Mucosa of descending colon (tissue), 3 donors: ENCODE measurements around the gene IFI27L1. TPM values are rescaled to one million over a fixed set of nuclear protein-coding genes. Genes with fewer than 3 reads are reported as not detected.

Experiments used
- ATAC-seq: fragments of 200-7000 bp; cut with Tn5 transposase; one replicate; pipeline ENCODE4 v1.9.1; 2020; ENCODE audit warnings: mild to moderate bottlenecking, moderate library complexity
- DNase-seq, 3 donors: peaks; one replicate each; pipeline ENCODE4 v3.0.0-alpha.2; 2020
- H3K36me3 ChIP-seq: fragments of 200-600 bp; one replicate; pipeline ENCODE4 v1.8.0; 2021; ENCODE audit warnings: low read depth, mild to moderate bottlenecking
- H3K4me1 ChIP-seq: fragments of 200-600 bp; one replicate; pipeline ENCODE4 v1.8.0; 2021; ENCODE audit warnings: low read depth, mild to moderate bottlenecking
- H3K4me3 ChIP-seq: fragments of 200-600 bp; one replicate; pipeline ENCODE4 v1.8.0; 2021; ENCODE audit warnings: mild to moderate bottlenecking
- H3K9me3 ChIP-seq: fragments of 200-600 bp; one replicate; pipeline ENCODE4 v1.8.0; 2021; ENCODE audit warnings: mild to moderate bottlenecking
- CTCF ChIP-seq: fragments of 200-600 bp; IDR thresholded peaks from one replicate; pipeline ENCODE4 v1.8.0; 2022; ENCODE audit warnings: antibody characterized with exemption, mild to moderate bottlenecking
- intact Hi-C, 2 donors: fragments of 100-400 bp; cut with DNase I in 1 of 2; cut with micrococcal nuclease in 1 of 2; formaldehyde crosslinking; loops; one replicate each; pipeline versions ENCODE4 v1.11.0 to v1.11.1; 2022; cut with DNase I, micrococcal nuclease
- total RNA-seq, 3 donors: library from RNA; stranded (reverse); fragmentation: NEBNext Ultra II Directional in 2 of 3; extraction: Animal tissue kit (Norgen Biotek cat#: 25700) in 2 of 3; gene quantifications; one replicate each; pipeline versions ENCODE4 v1.2.1 to v1.2.4, GENCODE V29; 2021 to 2023
- donor health status: DM: no; HTN: no; CAD: no; lungs with moderate emphysema.
- donor health status: DM: no; HTN: no; CAD: no.
- donor health status: DM: no; HTN: yes; CAD: no.

The IFI27L1 gene
- total RNA-seq, 3 donors from 2014 or later, result 19.9 to 29.9 (median 20.6) TPM

- no peaks in the 10 kb centered on the region for H3K36me3 ChIP-seq
- no peak for TF ChIP-seq CTCF
- DNase-seq, result peak in 1 of 3 donors; percentile 7
- no peaks in the 10 kb centered on the region for H3K4me1 ChIP-seq
- ATAC-seq, result no peak
- intact Hi-C loops, result loop anchor here (5.0 to 10.0 kb wide), 2 partner anchors 96 to 99 kb away; no protein-coding TSS in a partner anchor
- H3K4me3 ChIP-seq, result no peak overlapping the region
- H3K9me3 ChIP-seq, result no peaks in the 10 kb centered on the region
These were observed 42.6 kb upstream of the IFI27L1 start for GRCh38 chr14:94038510-94038909.

GRCh38 chr14:94038921-94039629 lies 42.0 kb upstream of the IFI27L1 start:
- no peak for ATAC-seq
- Histone ChIP-seq H3K36me3 (no peaks in the 10 kb centered on the region), H3K9me3 (no peaks in the 10 kb centered on the region), H3K4me1 (no peaks in the 10 kb centered on the region), H3K4me3 (no peak overlapping the region)
- TF ChIP-seq CTCF, result no peak
- peak in 1 of 3 donors; percentile 3 for DNase-seq
- intact Hi-C loops, result loop anchor here (5.0 to 10.0 kb wide), 2 partner anchors 96 to 98 kb away; no protein-coding TSS in a partner anchor

- intact Hi-C loops, result no loop called here
- TF ChIP-seq CTCF, result no peak
These were observed 40.9 kb upstream of the IFI27L1 start for GRCh38 chr14:94040247-94040646.

GRCh38 chr14:94040796-94041195 lies 40.3 kb upstream of the IFI27L1 start:
- Histone ChIP-seq H3K36me3 (no peaks in the 10 kb centered on the region), H3K9me3 (no peaks in the 10 kb centered on the region), H3K4me3 (no peak overlapping the region), H3K4me1 (no peaks in the 10 kb centered on the region)
- no peak for TF ChIP-seq CTCF
- ATAC-seq (no peak), DNase-seq (peak in 1 of 3 donors; percentile 8)
- intact Hi-C loops, result no loop called here

More at GRCh38 chr14:94040247-94040646, 40.9 kb upstream of the IFI27L1 start:
- H3K9me3 ChIP-seq, result no peaks in the 10 kb centered on the region
- no peaks in the 10 kb centered on the region for H3K36me3 ChIP-seq
- H3K4me1 ChIP-seq, result no peaks in the 10 kb centered on the region
- no peak overlapping the region for H3K4me3 ChIP-seq
- ATAC-seq (no peak), DNase-seq (peak in 1 of 3 donors; percentile 0)

GRCh38 chr14:94041551-94042346 lies 39.4 kb upstream of the IFI27L1 start:
- intact Hi-C loops, result no loop called here
- ATAC-seq (peak; percentile 11), DNase-seq (peak in 1 of 3 donors; percentile 20)
- no peak for TF ChIP-seq CTCF
- H3K4me1 ChIP-seq, result no peaks in the 10 kb centered on the region
- H3K4me3 ChIP-seq, result no peak overlapping the region
- H3K9me3 ChIP-seq, result no peaks in the 10 kb centered on the region
- no peaks in the 10 kb centered on the region for H3K36me3 ChIP-seq
